ENCODE results near the gene TKT.
"Not testable (repeated sequence)": the region's sequence is repeated elsewhere in the genome, so short reads cannot be mapped to it uniquely, and the experiment has no call there.

The TKT gene

GRCh38 chr3:53259427-53260259 is 3.8 kb upstream of the TKT start:
- no peak for DNase-seq (ENCODE audit: low read depth)

- DNase-seq (ENCODE audit: low read depth), result no peak
These were observed 3.0 kb upstream of the TKT start for GRCh38 chr3:53258600-53259426.

- DNase-seq (ENCODE audit: low read depth), result no peak
These were observed 1.6 kb upstream of the TKT start for GRCh38 chr3:53257465-53257864.

GRCh38 chr3:53256704-53257055 is 858 bp upstream of the TKT start:
- no peak for DNase-seq (ENCODE audit: low read depth)

- DNase-seq (ENCODE audit: low read depth), result peak; percentile 36
These were observed 423 bp downstream of the TKT start for GRCh38 chr3:53255423-53255774.

- DNase-seq (ENCODE audit: low read depth), result peak; percentile 66
These were observed 1.1 kb downstream of the TKT start for GRCh38 chr3:53254509-53255422.

GRCh38 chr3:53253707-53254508 is 1.9 kb downstream of the TKT start:
- peak; percentile 35 for DNase-seq (ENCODE audit: low read depth)

GRCh38 chr3:53252947-53253322 is 2.9 kb downstream of the TKT start:
- not testable (repeated sequence) for DNase-seq (ENCODE audit: low read depth)

GRCh38 chr3:53252096-53252946 is 3.5 kb downstream of the TKT start:
- peak; percentile 62 for DNase-seq (ENCODE audit: low read depth)

GRCh38 chr3:53250881-53251605 is 4.8 kb downstream of the TKT start:
- no peak for DNase-seq (ENCODE audit: low read depth)

- no peak for DNase-seq (ENCODE audit: low read depth)
These were observed 5.4 kb downstream of the TKT start for GRCh38 chr3:53250453-53250852.

- no peak for DNase-seq (ENCODE audit: low read depth)
These were observed 7.7 kb downstream of the TKT start for GRCh38 chr3:53248161-53248560.

GRCh38 chr3:53247619-53248018 is 8.2 kb downstream of the TKT start:
- DNase-seq (ENCODE audit: low read depth), result no peak

- no peak for DNase-seq (ENCODE audit: low read depth)
These were observed 11.6 kb downstream of the TKT start for GRCh38 chr3:53244271-53244670.

GRCh38 chr3:53243785-53244184 is 12.0 kb downstream of the TKT start:
- no peak for DNase-seq (ENCODE audit: low read depth)

- DNase-seq (ENCODE audit: low read depth), result peak; percentile 74
These were observed 12.7 kb downstream of the TKT start for GRCh38 chr3:53243165-53243564.

GRCh38 chr3:53242642-53243041 is 13.2 kb downstream of the TKT start:
- peak; percentile 68 for DNase-seq (ENCODE audit: low read depth)

- no peak for DNase-seq (ENCODE audit: low read depth)
These were observed 13.7 kb downstream of the TKT start for GRCh38 chr3:53242155-53242554.

- DNase-seq (ENCODE audit: low read depth), result no peak
These were observed 14.5 kb downstream of the TKT start for GRCh38 chr3:53240989-53241972.
